ENCODE measurements around the gene SKIL.

- TF ChIP-seq CTCF (IDR thresholded peaks at IDR 0.05) (no peak), POLR2AphosphoS5 (IDR thresholded peaks at IDR 0.05) (no peak), EP300 (IDR thresholded peaks at IDR 0.05) (no peak), POLR2A (IDR thresholded peaks at IDR 0.05) (no peak)
Measured at GRCh38 chr3:170352936-170353335, 4.6 kb upstream of the SKIL start.
